HepG2 (cell line): ENCODE data around the gene AK4. TPM values are rescaled to one million over a fixed set of nuclear protein-coding genes. Genes with fewer than 3 reads are reported as not detected.

Source experiments
- ATAC-seq: fragments of 200-7000 bp; cut with Tn5 transposase; 3 replicates; pipeline ENCODE4 v1.9.1; 2020; ENCODE audit warnings: mild to moderate bottlenecking, moderate library complexity
- BruUV-seq: library from RNA; stranded (reverse); fragments of 400-500 nt; replicated peaks from 2 replicates; lab custom pipeline; 2021; lab: Mats Ljungman, UMichigan
- CTCF ChIA-PET: fragments of 300-600 bp; formaldehyde crosslinking; extraction: SDS; loops from one replicate; lab custom pipeline; 2021; ENCODE audit warnings: low total read pairs, inconsistent platforms, low intra/inter-chr PET ratio; lab: Yijun Ruan, JAX
- POLR2A ChIA-PET: fragments of 350-600 bp; sonication (Branson Sonifier 250); formaldehyde crosslinking; loops from one replicate; lab custom pipeline; 2020; ENCODE audit warnings: antibody characterized with exemption, inconsistent platforms; lab: Yijun Ruan, JAX
- DNase-seq: peaks from one replicate; pipeline ENCODE4 v3.0.0-alpha.2; 2015; ENCODE audit warnings: low spot score
- FAIRE-seq: peaks from 3 replicates; lab custom pipeline; 2011; peaks lifted over from hg19 to GRCh38; lab: Jason Lieb, UNC
- H2AFZ ChIP-seq: one replicate; pipeline ENCODE4 v1.6.1; 2011; ENCODE audit warnings: low read length, inconsistent platforms
- H3K27ac ChIP-seq: fragments of 300-600 bp; 3 replicates; pipeline ENCODE4 v1.8.0; 2011; ENCODE audit warnings: mixed run types, mild to moderate bottlenecking, mixed read lengths, low read length, inconsistent platforms; ENCODE audit not compliant: insufficient read depth; ENCODE audit errors: extremely low read length
- H3K27me3 ChIP-seq, 2 experiments: fragments of 200-600 bp in 1 of 2; 2 replicates in 1 of 2; 3 replicates in 1 of 2; pipeline versions ENCODE4 v1.6.0 to v1.8.0; 2011; ENCODE audit warnings: low read length in 2 of 2, mild to moderate bottlenecking in 2 of 2, moderate library complexity in 2 of 2, inconsistent platforms in 1 of 2; ENCODE audit not compliant: insufficient read depth in 2 of 2, control insufficient read depth in 1 of 2
- H3K36me3 ChIP-seq, 2 experiments: fragments of 200-600 bp in 1 of 2; replicated peaks in 1 of 2; 2 replicates in 1 of 2; 3 replicates in 1 of 2; pipeline versions ENCODE4 v1.5.1 to v1.8.0; 2011; ENCODE audit warnings: low read length in 2 of 2, inconsistent platforms in 1 of 2; ENCODE audit not compliant: insufficient read depth in 2 of 2, control insufficient read depth in 1 of 2
- H3K4me1 ChIP-seq: 2 replicates; pipeline ENCODE4 v1.5.1; 2012; ENCODE audit warnings: low read length, inconsistent platforms; ENCODE audit not compliant: insufficient read depth
- H3K4me2 ChIP-seq: 2 replicates; pipeline ENCODE4 v1.6.0; 2011; ENCODE audit warnings: low read depth, low read length, inconsistent platforms
- H3K4me3 ChIP-seq, 3 experiments: fragments of 200-600 bp in 1 of 3; sonication (generic), shearing (Covaris generic) in 1 of 3; replicated peaks in 1 of 3; 2 replicates each; pipeline ENCODE4 v1.5.1; 2011 to 2016; ENCODE audit warnings: low read length in 3 of 3, inconsistent platforms in 2 of 3, low read depth in 2 of 3, mild to moderate bottlenecking in 2 of 3, control low read depth in 1 of 3, mixed read lengths in 1 of 3; ENCODE audit not compliant: insufficient read depth in 1 of 3
- H3K79me2 ChIP-seq: one replicate; pipeline ENCODE4 v1.6.1; 2011; ENCODE audit warnings: low read length, inconsistent platforms; ENCODE audit not compliant: insufficient read depth
- H3K9ac ChIP-seq: 2 replicates; pipeline ENCODE4 v1.6.0; 2011; ENCODE audit warnings: mild to moderate bottlenecking, low read depth, low read length, inconsistent platforms; ENCODE audit not compliant: insufficient read depth
- H3K9me3 ChIP-seq: 2 replicates; pipeline ENCODE4 v1.5.1; 2012; ENCODE audit warnings: mild to moderate bottlenecking, low read length
- H4K20me1 ChIP-seq: 2 replicates; pipeline ENCODE4 v1.6.0; 2011; ENCODE audit warnings: inconsistent platforms, mild to moderate bottlenecking, low read length, moderate library complexity; ENCODE audit not compliant: insufficient read depth
- LCORL ChIP-seq, 2 experiments: fragments of 450-650 bp in 1 of 2; sonication (generic) in 1 of 2; formaldehyde crosslinking in 1 of 2; IDR thresholded peaks; 2 replicates each; pipeline versions ENCODE4 v1.5.0 to v1.6.1; 2017 to 2020; ENCODE audit warnings: antibody characterized with exemption in 1 of 2, missing genetic modification reagents in 1 of 2
- SP4 ChIP-seq: sonication (generic); formaldehyde crosslinking; IDR thresholded peaks from 2 replicates; pipeline ENCODE4 v1.8.1; 2023; ENCODE audit warnings: mild to moderate bottlenecking, missing genetic modification reagents
- SRSF4 ChIP-seq: fragments of 200-400 bp; formaldehyde crosslinking; IDR thresholded peaks from one replicate; pipeline ENCODE4 v1.6.1; 2018; ENCODE audit warnings: mild to moderate bottlenecking, low read depth, low read length, moderate library complexity; ENCODE audit not compliant: poor library complexity, severe bottlenecking
- ZNF138 ChIP-seq: sonication (generic); formaldehyde crosslinking; IDR thresholded peaks from 2 replicates; pipeline ENCODE4 v1.5.0; 2020; ENCODE audit warnings: mild to moderate bottlenecking, low read depth, missing genetic modification reagents
- ZNF607 ChIP-seq: sonication (generic); formaldehyde crosslinking; IDR thresholded peaks from 2 replicates; pipeline ENCODE4 v1.5.1; 2020; ENCODE audit warnings: missing genetic modification reagents, mild to moderate bottlenecking, borderline replicate concordance
- ZNF670 ChIP-seq: sonication (generic); formaldehyde crosslinking; IDR thresholded peaks from 2 replicates; pipeline ENCODE4 v1.8.0; 2022; ENCODE audit warnings: mild to moderate bottlenecking, missing genetic modification reagents, borderline replicate concordance
- WGBS: methylation state at CpG from one replicate; pipeline ENCODE4 v1.1.6; 2017; ENCODE audit warnings: low lambda C conversion rate; 5-methylcytosine and 5-hydroxymethylcytosine counted together
- in situ Hi-C: cut with HindIII; loops from 2 replicates; pipeline ENCODE4 v1.10.0; 2017; ENCODE audit warnings: low pct_unique_long_range_greater_than_20kb; ENCODE audit not compliant: extremely low pct_ligation_motif_present
- intact Hi-C: fragments of 100-400 bp; cut with micrococcal nuclease; formaldehyde crosslinking; loops from one replicate; pipeline ENCODE4 v1.10.0; 2022; ENCODE audit not compliant: unreplicated experiment
- polyA plus RNA-seq, 8 experiments: library from polyadenylated mRNA; depleted of rRNA in 3 of 8; stranded (reverse) in 7 of 8; unstranded in 1 of 8; fragments of >200 nt; fragmentation: Illumina TruSeq in 4 of 8; extraction: Trizol in 4 of 8; gene quantifications; 2 replicates each; pipeline versions ENCODE4 v1.2.1 to v1.2.3, GENCODE V29; 2011 to 2016; ENCODE audit warnings: low read depth in 4 of 8, missing spikeins in 1 of 8, mixed read lengths in 1 of 8; ENCODE audit not compliant: insufficient read depth in 1 of 8
- total RNA-seq, 5 experiments: library from RNA; depleted of rRNA; stranded (reverse); fragments of >200 nt; fragmentation: Illumina TruSeq; extraction: Trizol; gene quantifications; 2 replicates each; pipeline ENCODE4 v1.2.3, GENCODE V29; 2016; ENCODE audit warnings: low read depth in 1 of 5
- TF ChIP-seq, protein P1 (sequence below): sonication (generic); formaldehyde crosslinking; IDR thresholded peaks from 2 replicates; pipeline ENCODE4 v1.5.1; 2020; ENCODE audit warnings: missing genetic modification reagents, mild to moderate bottlenecking, borderline replicate concordance

The AK4 gene
- total and polyA plus RNA-seq, 2 of the 13 experiments (the other 11 are each of a cell fraction or from before 2014, with no cell fraction given) = 110 to 160 TPM

DNA sequence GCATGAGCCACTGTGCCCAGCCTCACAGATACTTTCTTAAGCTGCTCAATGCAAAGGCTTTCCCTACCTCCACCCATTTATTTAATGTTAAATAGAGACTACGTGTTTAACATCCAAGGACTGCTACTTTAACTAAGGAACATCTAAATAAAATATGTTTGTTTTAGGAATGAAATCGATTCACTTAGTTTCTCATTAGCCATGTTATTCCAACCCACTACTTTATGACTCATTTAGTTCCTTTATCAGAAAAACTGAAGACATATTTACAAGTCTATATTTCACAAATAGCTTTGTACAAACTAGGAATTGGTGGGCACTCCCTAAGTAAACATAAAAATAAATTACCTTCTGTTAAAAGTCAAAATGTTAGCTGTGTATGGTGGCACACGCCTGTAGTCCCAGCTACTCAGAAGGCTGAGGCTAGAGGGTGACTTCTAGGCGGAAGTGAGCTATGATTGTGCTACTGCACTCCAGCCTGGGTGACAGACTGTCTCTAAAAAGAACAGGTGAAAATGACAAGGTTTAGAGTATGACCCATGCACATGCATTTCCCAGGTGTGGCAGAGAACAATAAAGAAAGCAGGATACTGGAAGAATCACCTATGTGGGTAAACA, 39.9 kb upstream of the AK4 start (continued):
- TF ChIP-seq ZNF670 (CRISPR knock-in tag) (no peak), ZNF138 (CRISPR knock-in tag) (no peak), ZNF607 (CRISPR knock-in tag) (no peak)

DNA sequence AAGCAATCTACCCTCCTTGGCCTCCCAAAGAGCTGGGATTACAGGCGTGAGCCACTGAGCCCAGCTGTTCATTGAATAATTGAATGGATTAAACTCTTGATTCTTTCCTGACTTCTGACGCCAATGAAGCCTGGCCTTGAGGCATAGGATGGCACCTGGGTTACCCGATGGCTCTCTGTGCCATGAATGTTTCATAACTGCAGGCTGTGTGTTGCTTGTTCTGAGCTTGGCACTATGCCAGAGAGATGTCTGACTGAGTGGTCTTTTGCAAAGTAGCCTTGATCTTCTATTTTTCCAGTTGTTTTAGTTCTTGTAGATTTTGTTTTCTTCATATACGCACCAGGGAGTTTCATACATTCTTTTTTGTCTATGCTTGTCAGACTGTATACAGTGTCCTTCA, 38.5 kb upstream of the AK4 start:
- Histone ChIP-seq H3K36me3 (no peaks in the 10 kb centered on the region), H3K27me3 (no peaks in the 10 kb centered on the region; a peak in 1 of 5 replicates), H4K20me1 (no peaks in the 10 kb centered on the region), H3K79me2 (no peaks in the 10 kb centered on the region), H3K4me1 (peaks cover 19% of the 10 kb centered on the region), H3K4me2 (no peak overlapping the region), H3K9me3 (no peaks in the 10 kb centered on the region), H3K27ac (no peak overlapping the region), H3K4me3 (no peak overlapping the region), H3K9ac (no peak overlapping the region)
- ChIA-PET POLR2A (no interaction called here), CTCF (no interaction called here)
- FAIRE-seq (no peak), DNase-seq (peak; percentile 8), ATAC-seq (no peak)
- intact Hi-C loops (no loop called here), in situ Hi-C loops (no loop called here)
- 27% methylated on average over 3 of the region's 4 CpGs for WGBS
- no TSS peak for BruUV-seq
- TF ChIP-seq, protein P1, sequence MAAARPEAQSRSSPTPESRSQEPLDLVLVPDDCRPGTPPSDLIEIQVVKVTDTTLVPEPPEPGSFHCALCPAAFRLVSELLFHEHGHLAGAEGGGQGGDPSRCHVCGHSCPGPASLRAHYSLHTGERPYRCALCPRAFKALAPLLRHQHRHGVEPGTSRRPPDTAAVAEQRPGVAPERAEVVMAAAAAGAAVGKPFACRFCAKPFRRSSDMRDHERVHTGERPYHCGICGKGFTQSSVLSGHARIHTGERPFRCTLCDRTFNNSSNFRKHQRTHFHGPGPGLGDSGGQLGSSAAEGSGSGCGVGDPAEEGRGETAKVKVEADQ (CRISPR knock-in tag) = no peak
- no peak for TF ChIP-seq SRSF4
- no peak for TF ChIP-seq SP4 (CRISPR knock-in tag)
- TF ChIP-seq LCORL (IDR thresholded peaks at IDR 0.05) = peak; percentile 83
- TF ChIP-seq LCORL (CRISPR knock-in tag; IDR thresholded peaks at IDR 0.05) = no peak
- TF ChIP-seq, all 625 proteins: peak for 1
- no peak overlapping the region for H2AFZ ChIP-seq
